ENCODE measurements around the gene SHANK3.

DNA sequence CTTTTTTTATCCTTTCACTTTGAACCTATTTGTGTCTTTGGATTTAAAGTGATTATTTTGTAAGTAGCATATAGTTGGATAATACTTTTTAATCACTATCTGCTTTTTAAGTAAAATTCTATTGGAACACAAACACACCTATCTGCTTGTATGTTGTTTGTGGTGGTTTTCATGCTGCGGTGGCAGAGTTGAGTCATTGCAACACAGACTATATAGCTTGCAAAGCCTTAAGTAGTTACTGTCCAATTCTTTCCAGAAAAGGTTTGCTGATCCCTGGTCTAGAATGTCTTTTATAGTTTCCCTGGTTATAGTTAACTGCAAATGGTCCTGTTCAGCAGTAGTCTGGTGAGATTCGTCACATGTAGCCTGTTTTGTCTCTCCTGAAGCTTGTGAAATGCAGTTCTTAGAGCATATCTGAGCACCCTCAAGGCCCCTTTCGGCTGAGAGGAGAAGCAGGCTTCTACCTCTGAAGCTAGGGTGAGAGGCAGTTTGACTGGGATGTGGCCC, 21.5 kb downstream of the SHANK3 start:
- TF ChIP-seq, protein P1, sequence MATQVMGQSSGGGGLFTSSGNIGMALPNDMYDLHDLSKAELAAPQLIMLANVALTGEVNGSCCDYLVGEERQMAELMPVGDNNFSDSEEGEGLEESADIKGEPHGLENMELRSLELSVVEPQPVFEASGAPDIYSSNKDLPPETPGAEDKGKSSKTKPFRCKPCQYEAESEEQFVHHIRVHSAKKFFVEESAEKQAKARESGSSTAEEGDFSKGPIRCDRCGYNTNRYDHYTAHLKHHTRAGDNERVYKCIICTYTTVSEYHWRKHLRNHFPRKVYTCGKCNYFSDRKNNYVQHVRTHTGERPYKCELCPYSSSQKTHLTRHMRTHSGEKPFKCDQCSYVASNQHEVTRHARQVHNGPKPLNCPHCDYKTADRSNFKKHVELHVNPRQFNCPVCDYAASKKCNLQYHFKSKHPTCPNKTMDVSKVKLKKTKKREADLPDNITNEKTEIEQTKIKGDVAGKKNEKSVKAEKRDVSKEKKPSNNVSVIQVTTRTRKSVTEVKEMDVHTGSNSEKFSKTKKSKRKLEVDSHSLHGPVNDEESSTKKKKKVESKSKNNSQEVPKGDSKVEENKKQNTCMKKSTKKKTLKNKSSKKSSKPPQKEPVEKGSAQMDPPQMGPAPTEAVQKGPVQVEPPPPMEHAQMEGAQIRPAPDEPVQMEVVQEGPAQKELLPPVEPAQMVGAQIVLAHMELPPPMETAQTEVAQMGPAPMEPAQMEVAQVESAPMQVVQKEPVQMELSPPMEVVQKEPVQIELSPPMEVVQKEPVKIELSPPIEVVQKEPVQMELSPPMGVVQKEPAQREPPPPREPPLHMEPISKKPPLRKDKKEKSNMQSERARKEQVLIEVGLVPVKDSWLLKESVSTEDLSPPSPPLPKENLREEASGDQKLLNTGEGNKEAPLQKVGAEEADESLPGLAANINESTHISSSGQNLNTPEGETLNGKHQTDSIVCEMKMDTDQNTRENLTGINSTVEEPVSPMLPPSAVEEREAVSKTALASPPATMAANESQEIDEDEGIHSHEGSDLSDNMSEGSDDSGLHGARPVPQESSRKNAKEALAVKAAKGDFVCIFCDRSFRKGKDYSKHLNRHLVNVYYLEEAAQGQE (IDR thresholded peaks at IDR 0.05; ENCODE audit: low read depth) = no peak
- TF ChIP-seq EP300 (IDR thresholded peaks at IDR 0.05; ENCODE audit: borderline replicate concordance) (no peak), TCF12 (IDR thresholded peaks at IDR 0.05; ENCODE audit: low read depth) (no peak), YY1 (IDR thresholded peaks at IDR 0.05; ENCODE audit: low read depth) (no peak), NFIC (IDR thresholded peaks at IDR 0.05) (no peak), EGR1 (IDR thresholded peaks at IDR 0.05) (no peak), TAF1 (IDR thresholded peaks at IDR 0.05; ENCODE audit: low read depth) (no peak), TEAD4 (IDR thresholded peaks at IDR 0.05) (no peak), CREB1 (IDR thresholded peaks at IDR 0.05; ENCODE audit: low read depth) (no peak)
- TF ChIP-seq, protein P2, sequence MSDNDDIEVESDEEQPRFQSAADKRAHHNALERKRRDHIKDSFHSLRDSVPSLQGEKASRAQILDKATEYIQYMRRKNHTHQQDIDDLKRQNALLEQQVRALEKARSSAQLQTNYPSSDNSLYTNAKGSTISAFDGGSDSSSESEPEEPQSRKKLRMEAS (IDR thresholded peaks at IDR 0.05) = no peak
- TF ChIP-seq, protein P3, sequence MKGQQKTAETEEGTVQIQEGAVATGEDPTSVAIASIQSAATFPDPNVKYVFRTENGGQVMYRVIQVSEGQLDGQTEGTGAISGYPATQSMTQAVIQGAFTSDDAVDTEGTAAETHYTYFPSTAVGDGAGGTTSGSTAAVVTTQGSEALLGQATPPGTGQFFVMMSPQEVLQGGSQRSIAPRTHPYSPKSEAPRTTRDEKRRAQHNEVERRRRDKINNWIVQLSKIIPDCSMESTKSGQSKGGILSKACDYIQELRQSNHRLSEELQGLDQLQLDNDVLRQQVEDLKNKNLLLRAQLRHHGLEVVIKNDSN (IDR thresholded peaks at IDR 0.05) = no peak

All from Ishikawa (cell line).